GM21447 (cell line): ENCODE measurements around the gene ACP6.
"Not testable (repeated sequence)": the region's sequence is repeated elsewhere in the genome, so short reads cannot be mapped to it uniquely, and the experiment has no call there.

ENCODE experiments used
- ATAC-seq: cut with Tn5 transposase; IDR thresholded peaks from one replicate; pipeline ENCODE4 v1.9.1; 2021; ENCODE audit not compliant: unreplicated experiment

Gene ACP6

DNA sequence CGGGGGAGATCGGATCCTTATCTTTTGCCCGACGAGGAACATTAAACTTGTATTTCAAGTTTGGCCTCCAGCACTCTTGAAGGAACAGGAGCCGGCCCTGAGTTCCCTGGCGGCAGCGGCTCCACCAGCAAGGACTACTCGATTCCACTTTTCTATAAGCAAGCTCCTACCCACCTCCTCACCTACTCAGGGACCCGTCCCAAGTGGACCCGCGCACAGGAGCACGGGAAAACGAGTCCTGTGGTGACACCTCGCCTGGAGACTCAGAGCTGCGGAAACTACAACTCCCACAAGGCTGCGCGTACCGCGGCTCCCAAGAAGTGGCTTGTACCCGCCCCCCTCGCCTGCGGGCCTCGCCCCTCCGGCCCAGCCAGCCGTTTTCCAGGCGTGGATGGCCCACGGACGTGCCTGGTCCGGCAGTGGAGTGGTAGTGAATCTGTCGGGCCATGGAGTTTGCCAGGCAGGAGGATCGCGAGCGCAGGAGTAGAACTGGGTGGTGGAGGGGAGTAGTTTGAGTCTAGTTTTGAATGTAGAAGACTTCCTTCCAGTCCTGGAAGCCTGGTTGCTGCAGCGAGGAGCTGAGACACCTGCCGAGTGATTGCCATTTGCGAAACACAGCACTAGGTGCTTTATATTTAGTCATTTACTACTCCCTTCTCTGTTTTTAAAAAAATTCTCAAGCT is at the start of gene ACP6:
TSS of gene ACP6 (minus strand) at position 206 of the 683 bp plus-strand sequence. CDS start 476 bp downstream, outside the sequence.
- peak; percentile 96 for ATAC-seq

DNA sequence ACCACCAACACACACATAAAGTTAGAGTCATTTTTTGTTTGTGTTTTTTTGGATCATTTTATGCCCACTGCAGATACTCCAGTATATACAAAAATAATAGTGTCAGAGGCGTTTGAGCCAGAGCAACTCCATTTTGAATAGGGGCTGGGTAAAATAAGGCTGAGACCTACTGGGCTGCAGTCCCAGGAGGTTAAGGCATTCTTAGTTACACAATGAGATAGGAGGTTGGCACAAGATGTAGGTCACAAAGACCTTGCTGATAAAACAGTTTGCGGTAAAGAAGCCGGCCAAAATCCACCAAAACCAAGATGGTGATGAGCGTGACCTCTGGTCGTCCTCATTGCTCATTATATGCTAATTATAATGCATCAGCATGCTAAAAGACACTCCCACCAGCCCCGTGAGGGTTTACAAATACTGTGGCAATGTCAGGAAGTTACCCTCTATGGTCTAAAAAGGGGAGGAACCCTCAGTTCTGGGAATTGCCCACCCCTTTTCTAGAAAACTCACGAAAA is 49.4 kb upstream of the ACP6 start:
- no peak for ATAC-seq

DNA sequence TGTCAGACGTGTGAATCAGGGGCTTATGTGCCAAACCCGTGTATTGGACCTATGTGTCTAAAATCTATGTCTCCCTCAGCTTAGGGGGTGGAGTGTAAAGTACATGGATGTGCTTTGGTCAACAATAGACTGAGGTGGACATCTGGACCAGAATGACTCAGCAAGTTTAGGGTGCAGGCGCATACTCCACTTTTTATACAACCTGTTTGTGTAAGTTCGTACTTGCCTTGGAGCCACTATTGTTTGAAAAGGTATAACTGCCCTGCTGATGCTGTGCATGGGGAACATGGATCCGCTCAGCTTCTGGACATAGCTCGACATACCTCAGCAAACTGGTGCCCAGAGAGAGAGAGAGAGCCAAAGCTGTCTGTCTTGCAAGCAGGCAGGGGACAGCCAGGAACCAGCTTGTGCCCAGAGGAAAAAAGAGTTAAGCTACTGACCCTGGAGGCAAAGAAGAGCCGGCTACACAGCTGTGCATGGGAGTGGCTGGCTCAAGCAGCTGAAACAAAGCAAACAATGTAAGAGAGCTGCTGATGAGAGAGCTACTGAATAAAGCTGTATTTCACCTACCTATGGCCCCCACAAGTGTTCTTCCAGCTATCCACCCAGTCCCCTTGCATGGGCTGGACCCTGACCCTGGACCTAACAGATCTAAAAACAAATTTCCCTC is 48.8 kb upstream of the ACP6 start:
- ATAC-seq = no peak

DNA sequence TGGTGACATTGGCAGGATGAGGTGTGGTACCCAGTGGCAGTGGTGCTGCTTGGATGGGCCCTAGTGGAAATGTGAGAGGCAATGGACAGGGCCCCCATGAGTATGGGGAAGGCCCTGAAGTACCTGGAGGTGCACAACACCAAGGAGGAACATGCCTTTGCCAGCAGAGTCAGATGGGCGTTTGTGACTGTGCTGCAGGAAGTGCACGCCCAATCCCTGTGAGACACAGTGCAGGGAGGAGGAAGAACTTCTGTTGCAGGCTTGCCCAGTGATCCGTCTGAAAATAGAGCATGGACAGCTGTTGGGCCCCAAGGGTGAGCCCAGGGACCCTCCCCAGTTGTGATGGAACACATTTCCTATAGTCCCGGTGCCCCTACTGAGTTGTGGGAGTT is 47.4 kb upstream of the ACP6 start:
- no peak for ATAC-seq

DNA sequence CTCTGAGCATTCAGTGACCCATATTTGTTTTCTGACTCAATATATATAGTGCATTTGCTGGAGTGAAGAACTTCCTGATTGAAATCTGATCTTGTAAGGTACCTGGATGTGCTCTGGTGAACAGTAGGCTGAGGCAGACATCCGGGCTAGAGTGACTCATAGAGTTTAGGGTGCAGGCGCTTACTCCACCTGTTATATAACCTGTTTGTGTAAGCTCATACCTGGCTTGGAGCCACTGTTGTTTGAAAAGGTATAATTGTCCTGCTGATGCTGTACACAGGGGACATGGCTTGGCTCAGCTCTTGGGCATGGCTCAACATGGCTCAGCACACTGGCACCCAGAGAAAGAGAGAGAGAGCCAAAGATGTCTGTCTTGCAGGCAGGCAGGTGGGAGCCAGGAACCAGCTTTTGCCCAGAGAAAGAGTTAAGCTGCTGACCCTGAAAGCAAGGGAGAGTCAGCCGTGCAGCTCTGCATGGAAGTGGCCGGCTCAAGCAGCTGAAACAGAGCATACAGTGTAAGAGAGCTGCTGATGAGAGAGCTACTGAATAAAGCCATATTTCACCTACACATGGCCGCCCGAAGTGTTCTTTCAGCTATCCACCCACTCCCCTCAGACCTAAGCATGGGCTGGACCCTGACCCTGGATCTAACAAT is 46.9 kb upstream of the ACP6 start:
- ATAC-seq = no peak

DNA sequence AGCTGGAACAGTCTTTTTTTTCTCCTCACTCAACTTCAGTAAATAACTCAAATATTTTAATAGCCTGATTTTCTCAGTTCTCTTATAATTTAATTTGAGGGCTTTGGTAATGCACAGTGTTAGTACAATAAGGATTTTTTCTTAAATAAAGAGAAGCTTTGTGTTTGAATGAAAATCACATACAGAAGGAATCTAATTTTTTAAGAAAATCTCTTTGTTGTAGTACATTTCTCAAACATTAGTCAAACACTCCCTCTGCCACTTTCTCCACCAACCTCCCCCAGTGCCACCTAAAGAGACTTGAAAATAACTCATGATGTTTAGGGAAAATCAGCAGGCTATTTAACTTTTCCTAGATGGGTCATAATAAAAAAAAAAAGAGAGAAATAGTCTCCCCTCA is 42.3 kb upstream of the ACP6 start:
- ATAC-seq = no peak

DNA sequence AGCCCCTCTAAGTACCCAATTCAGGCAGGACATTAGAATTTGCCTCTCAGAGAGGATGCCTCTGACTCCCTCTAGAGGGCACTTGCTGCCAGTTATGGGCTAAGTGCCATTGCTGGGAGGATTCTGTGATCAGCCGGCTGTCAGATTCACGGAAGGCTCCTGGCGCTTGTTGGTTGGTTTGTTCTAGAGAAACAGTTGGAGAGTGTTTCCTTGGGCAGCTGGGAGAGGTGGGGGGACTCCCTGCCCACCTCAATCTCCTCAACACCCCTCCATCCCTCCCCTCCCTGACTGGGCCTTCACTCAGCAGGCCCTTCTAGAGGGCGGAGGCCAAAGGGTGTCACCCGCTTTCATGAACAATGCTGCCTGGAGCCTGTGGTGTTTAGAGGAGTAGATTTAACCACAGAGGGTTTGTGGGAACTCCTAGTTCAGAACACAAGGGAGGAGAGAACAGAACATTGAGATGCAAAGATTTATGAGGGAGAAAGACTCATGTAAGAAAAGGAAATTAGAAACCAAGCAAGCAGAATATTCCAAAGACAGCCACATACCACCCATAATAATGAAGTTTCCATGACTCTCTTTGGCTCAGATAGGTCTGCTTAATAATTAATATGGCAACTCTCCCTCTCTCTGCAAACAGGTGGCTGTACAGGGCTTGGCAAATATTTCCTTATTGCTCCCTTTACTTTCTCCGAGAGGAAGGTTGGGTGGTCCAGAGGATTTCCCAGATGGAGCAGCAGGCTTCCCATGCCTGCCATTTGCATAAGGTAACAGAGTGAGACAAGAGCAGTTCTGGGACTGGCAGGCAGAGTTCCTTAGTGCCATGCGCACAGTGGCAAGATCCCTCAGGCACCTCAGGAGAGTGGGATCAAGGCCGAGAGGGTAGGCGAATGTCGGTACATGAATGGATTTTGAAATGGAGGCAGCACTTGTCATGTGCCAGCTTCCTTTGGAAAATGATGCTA is 30.0 kb upstream of the ACP6 start:
- ATAC-seq = no peak

DNA sequence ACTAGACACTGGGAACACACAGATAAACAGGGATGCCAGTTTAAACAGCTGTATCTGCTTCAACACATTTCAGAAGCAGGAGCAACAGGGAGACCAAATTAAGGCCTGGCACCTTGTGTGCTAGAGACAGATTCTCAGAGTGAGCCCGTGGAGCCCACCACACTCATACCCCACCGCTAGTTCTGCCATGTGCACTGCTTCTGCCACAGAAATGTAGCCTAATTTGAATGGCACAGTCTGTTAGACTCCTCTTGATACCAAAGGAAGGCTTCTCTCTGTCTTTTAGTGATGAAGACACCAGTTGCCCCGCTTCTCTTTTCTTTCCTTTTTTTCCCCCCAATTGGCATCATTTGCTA is 29.3 kb upstream of the ACP6 start:
- no peak for ATAC-seq

DNA sequence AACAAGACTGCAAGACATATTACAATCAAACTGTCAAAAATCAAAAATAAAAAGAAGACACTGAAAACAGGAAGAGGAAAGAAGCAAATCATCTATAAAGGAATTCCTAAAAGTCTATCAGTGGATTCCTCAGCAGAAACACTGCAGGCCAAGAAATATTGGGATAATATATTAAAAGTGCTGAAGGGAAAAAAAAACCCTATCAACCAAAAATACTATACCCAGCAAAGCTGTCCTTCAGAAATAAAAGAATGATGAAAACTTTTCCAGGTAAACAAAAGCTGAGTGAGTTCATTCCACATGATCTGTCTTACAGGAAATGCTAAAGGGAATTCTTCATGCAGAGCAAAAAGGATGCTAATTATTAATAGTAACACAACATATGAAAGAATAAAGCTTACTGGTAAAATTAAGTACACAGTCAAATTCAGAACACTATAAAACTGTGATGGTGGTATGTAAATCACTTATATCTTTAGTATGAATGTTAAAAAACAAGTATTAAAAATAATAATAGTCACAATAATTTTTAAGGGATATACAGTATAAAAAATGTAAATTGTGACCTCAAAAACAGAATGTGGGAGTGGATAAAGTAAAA is 12.9 kb upstream of the ACP6 start:
- ATAC-seq = no peak

DNA sequence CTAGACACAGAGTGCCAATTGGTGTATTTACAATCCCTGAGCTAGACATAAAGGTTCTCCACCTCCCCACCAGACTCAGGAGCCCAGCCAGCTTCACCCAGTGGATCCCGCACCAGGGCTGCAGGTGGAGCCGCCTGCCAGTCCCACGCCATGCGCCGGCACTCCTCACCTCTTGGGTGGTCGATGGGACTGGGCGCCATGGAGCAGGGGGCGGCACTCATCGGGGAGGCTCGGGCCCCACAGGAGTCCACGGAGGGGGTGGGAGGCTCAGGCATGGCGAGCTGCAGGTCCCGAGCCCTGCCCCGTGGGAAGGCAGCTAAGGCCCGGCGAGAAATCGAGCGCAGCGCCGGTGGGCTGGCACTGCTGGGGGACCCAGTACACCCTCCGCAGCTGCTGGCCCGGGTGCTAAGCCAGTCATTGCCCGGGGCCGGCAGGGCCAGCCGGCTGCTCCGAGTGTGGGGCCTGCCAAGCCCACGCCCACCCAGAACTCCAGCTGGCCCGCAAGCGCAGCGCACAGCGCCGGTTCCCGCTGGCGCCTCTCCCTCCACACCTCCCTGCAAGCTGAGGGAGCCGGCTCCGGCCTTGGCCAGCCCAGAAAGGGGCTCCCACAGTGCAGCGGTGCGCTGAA is 10.4 kb upstream of the ACP6 start:
- not testable (repeated sequence) for ATAC-seq

DNA sequence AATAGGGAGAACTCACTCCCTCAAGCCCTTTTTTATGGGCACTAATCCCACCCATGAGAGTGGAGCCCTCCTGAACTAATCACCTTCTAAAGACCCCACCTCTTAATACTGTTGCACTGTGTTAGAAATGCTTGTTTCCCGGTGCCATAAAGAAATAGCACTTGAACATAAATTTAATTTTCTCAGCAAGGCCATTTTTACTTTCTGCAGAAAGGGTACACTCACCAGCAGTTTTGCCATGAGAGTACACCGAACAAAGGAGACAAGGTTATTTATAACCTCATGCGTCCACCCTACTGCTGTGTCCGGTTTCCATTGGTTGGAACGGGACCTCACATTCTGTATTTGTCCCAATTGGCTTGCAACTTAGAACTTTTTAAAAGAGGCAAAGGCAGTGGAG is 7.4 kb upstream of the ACP6 start:
- not testable (repeated sequence) for ATAC-seq

DNA sequence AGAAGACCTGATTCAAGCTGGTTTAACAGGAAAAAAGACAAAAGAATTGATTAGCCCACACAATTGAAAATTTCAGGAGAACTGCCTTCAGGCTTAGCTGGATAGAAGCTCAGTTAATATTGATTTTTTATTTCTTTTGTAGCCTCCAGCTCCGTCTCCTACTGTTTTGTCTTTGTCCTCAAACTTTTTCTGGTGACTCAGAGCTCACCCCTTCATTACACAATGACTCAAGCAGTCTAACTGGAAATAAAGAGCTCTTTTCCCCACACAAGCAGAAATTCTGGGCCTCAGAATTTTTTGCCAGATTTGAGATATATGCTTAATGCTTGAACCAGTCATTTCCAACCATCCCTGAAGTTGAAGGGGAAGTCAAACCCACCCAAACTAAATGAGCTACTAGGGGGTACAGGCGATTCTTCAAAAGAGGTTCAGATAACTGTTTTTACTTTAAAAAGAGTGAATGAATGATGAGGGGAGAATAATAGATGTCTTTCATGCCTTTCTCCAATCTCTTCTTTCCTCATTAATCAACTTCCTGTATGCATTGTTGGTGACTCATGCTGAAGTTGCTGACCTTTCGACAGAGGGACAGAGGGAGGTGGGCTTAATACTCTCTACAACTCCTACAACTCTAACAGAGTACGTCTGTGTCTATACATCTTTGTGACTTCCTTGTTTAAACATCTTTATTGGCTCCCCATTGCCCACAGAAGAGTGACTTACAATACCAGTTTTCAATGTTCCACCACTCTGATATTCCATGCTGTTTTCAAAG is 6.2 kb upstream of the ACP6 start:
- no peak for ATAC-seq

DNA sequence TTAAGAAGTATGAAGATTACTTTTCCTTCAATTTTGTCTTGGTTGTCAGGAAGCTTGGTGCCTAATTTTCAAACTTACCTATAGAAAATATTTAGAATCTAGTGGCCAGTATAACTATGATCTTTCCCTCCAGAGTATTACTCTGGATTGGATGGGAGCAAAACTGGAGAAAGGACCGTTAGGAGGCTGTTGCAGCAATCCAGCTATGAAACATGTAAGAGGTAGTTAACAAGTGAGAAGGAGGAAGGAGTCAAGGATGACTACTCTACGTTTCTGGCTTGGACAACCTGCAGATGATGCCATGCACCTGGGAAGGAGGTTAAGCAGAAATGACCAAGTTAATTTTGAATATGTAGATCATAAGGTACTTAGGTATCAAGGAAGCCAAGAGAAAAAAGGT is 3.5 kb upstream of the ACP6 start:
- ATAC-seq = no peak

DNA sequence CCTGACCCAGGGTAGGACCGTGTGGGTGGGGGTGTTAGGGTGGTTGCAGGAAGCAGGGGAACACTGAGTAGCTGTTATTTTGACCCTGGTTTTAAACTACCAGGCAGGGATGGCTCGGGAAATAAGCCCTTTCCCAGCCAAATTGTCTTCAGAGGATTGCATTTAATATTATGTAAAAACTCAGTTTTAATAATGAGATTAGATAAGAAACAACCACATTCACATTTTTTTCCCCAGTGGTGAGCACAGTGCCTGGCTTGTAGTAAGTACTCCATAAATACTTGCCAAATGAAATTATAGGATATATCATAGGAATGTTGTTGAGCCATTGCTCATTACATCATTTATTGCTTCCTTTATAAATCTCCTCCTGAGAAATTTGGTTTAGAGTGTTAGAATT is 3.1 kb upstream of the ACP6 start:
- no peak for ATAC-seq

DNA sequence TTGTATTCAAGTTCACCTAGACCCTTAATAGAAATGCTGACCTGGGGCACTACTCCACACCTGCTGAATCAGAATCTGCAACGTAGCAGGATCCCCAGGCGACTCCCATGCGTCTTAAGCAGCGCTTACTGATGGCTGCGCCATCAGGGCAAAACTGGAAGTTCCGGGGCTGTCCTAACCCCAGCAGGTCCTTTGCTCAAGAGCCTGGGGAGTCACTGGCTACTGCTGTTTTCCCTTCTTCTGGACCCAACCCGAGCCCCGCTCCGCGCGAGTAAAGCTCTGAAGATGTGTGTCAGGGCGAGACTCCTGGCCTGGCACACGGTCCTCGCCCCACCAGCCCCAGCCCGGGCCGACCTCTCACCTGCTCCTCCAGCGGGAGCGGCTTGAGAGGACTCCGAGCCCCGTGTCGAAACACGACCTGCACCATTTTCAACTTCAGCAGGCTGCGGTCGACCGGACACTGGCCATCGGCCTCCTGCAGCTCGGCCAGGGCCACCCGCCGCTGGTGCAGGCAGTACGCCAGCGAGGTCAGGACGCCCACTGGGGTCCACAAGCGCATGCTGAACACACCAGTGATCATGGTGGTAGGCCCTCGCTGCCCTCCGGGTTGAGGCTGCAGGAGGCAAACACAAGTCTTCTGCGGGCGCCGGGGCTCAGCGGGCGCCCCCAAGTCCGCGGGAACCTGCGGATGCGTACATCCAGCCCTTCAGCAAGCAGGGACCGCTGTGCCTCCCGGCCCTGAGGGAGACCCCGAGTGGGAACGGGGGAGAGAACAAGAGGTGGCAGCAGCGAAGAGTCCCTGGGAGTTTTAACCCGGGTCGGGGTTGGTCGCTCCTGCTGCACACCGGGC is 630 bp downstream of the ACP6 start:
- ATAC-seq = peak; percentile 49

DNA sequence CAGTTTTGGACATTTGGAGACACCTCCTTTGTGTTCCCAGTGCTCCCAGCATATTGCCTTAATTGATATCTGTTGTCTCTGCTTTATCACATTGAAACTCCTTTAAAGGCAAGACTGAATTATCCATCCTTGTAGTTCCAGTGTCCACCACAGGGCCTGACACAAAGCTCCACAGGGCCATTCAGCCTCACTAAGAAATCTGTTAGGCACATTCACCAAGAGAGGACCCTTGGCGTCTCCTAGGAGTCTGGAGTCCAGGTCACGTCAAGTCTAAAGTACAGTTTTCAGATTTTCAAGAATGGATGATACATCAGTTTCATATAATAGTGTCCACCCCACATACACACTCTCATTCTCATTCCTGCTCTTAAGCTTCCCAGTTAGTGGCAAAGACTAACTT is 4.8 kb downstream of the ACP6 start:
- ATAC-seq = no peak

DNA sequence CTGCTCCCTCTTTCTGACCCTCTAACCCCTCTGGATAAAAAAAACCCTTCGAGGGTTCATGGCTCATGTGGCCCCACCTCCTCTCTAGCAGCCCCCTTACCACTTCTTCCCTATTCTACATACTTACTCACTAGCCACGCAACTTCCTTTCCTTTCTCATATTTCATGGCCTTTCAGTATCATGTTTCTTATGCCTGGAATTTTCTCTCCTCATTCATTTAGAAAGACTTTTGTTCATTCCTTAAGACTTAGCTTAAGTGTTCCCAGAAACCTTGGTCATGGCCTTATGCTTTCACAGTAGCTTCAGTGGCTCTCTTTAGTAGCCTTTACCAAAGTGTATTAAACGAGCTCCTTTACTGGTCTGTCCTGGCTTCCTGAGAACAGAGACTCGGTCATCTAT is 6.1 kb downstream of the ACP6 start:
- ATAC-seq = no peak

DNA sequence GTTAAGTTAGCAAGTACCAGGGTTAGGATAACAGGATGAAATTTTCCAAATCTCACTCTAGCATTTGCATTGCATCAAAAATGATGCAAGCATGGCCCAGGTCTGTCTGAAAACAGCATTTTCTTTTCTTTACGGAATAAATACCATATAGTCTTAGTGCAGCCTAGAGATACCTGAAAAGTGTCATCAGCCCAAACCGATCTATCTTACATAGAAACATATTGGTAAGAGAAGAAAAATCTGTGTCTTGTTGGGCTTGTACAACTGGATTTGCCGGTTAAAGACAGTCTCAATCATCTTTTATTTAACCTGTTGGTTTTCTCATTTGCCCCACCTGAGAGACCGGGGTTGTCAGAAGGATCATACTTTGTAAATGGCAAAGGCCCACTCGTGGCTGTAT is 15.8 kb downstream of the ACP6 start:
- no peak for ATAC-seq

DNA sequence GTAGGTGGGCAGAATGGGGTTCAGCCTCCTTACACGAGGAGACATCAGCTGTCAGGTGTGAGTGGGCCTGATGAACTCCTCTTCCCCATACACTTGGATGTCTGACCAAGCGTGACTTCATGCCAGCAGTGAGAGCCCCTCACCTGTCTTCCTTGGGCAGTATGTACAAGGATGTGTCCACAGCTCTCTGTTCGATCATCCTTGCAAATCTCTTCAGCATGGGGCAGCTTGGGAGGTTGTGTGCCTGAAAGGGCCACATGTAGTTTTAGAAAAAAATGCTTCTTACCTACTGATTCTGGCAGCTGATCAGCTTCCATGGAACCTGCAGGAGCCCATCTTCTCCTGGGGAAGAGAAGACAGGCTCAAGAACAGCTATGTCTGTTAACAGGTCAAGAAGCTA is 18.0 kb downstream of the ACP6 start:
- no peak for ATAC-seq
